Activated T-cell treated with anti-CD3 and anti-CD28 coated beads, Interleukin-2, amount 50 U/mL, for 1 hour (primary cell): ENCODE measurements around the gene COG5.
"Not testable (repeated sequence)": the region's sequence is repeated elsewhere in the genome, so short reads cannot be mapped to it uniquely, and the experiment has no call there.

ENCODE experiments used
- DNase-seq: peaks from one replicate; pipeline ENCODE4 v3.0.0-alpha.2; 2020

The COG5 gene

GRCh38 chr7:107255602-107256001 is 308.1 kb downstream of the COG5 start:
- no peak for DNase-seq

- DNase-seq, result no peak
Observed at GRCh38 chr7:107254398-107254985, 309.2 kb downstream of the COG5 start.

GRCh38 chr7:107253599-107253998 is 310.1 kb downstream of the COG5 start:
- DNase-seq, result no peak

GRCh38 chr7:107251963-107252362 is 311.8 kb downstream of the COG5 start:
- no peak for DNase-seq

GRCh38 chr7:107248551-107249316 is 315.0 kb downstream of the COG5 start:
- no peak for DNase-seq

GRCh38 chr7:107246836-107247235 is 316.9 kb downstream of the COG5 start:
- DNase-seq, result not testable (repeated sequence)

- DNase-seq, result no peak
Observed at GRCh38 chr7:107244613-107245012, 319.1 kb downstream of the COG5 start.

GRCh38 chr7:107242267-107242666 is 321.5 kb downstream of the COG5 start:
- DNase-seq, result no peak

GRCh38 chr7:107237451-107237850 is 326.3 kb downstream of the COG5 start:
- DNase-seq, result no peak

- DNase-seq, result no peak
Observed at GRCh38 chr7:107236862-107237261, 326.9 kb downstream of the COG5 start.

- DNase-seq, result no peak
Observed at GRCh38 chr7:107234436-107234835, 329.3 kb downstream of the COG5 start.

- no peak for DNase-seq
Observed at GRCh38 chr7:107233981-107234380, 329.7 kb downstream of the COG5 start.

- no peak for DNase-seq
Observed at GRCh38 chr7:107233174-107233573, 330.5 kb downstream of the COG5 start.

GRCh38 chr7:107232568-107233090 is 331.1 kb downstream of the COG5 start:
- DNase-seq, result no peak

- DNase-seq, result no peak
Observed at GRCh38 chr7:107230334-107230733, 333.4 kb downstream of the COG5 start.

- DNase-seq, result no peak
Observed at GRCh38 chr7:107228291-107228690, 335.4 kb downstream of the COG5 start.

GRCh38 chr7:107224374-107225223 is 339.1 kb downstream of the COG5 start:
- no peak for DNase-seq

GRCh38 chr7:107220806-107221205 is 342.9 kb downstream of the COG5 start:
- DNase-seq, result not testable (repeated sequence)

GRCh38 chr7:107220356-107220755 is 343.4 kb downstream of the COG5 start:
- no peak for DNase-seq

GRCh38 chr7:107219563-107220244 is 344.0 kb downstream of the COG5 start:
- DNase-seq, result no peak

- no peak for DNase-seq
Observed at GRCh38 chr7:107213945-107214344, 349.8 kb downstream of the COG5 start.

GRCh38 chr7:107213193-107213788 is 350.4 kb downstream of the COG5 start:
- no peak for DNase-seq
